GM21381 (cell line): ENCODE measurements around the gene COL5A2.

Experiments used
- ATAC-seq: cut with Tn5 transposase; IDR thresholded peaks from one replicate; pipeline ENCODE4 v1.9.1; 2021; ENCODE audit warnings: mild to moderate bottlenecking, moderate library complexity; ENCODE audit not compliant: unreplicated experiment

COL5A2 gene

GRCh38 chr2:189010536-189010935, 169.0 kb downstream of the COL5A2 start:
- no peak for ATAC-seq

GRCh38 chr2:189008555-189009262, 170.9 kb downstream of the COL5A2 start:
- no peak for ATAC-seq

- no peak for ATAC-seq
These were observed 177.5 kb downstream of the COL5A2 start for GRCh38 chr2:189002079-189002478.

- ATAC-seq = no peak
These were observed 179.3 kb downstream of the COL5A2 start for GRCh38 chr2:189000221-189000620.

GRCh38 chr2:188997263-188997662, 182.3 kb downstream of the COL5A2 start:
- ATAC-seq = no peak

GRCh38 chr2:188993247-188993646, 186.3 kb downstream of the COL5A2 start:
- ATAC-seq = no peak

GRCh38 chr2:188986839-188987238, 192.7 kb downstream of the COL5A2 start:
- ATAC-seq = no peak

- ATAC-seq = no peak
These were observed 194.9 kb downstream of the COL5A2 start for GRCh38 chr2:188984680-188985079.

GRCh38 chr2:188984065-188984491, 195.5 kb downstream of the COL5A2 start:
- no peak for ATAC-seq

GRCh38 chr2:188983427-188984064, 196.0 kb downstream of the COL5A2 start:
- no peak for ATAC-seq
